NOMO-1 (cell line): ENCODE data around the gene FAM162A.

ENCODE experiments used
- DNase-seq, 2 experiments: peaks; one replicate each; lab custom pipeline; 2025; ENCODE audit not compliant: unreplicated experiment in 2 of 2; lab: John Stamatoyannopoulos, UW

FAM162A gene

GRCh38 chr3:122383771-122384697, at the start of gene FAM162A:
Gene FAM162A, plus strand, starts transcription at chr3:122384182. Its CDS starts 84 bp downstream, at chr3:122384266.
- peak; percentile 96 for DNase-seq

- DNase-seq = no peak
Observed at GRCh38 chr3:122342803-122343202, 41.2 kb upstream of the FAM162A start.

GRCh38 chr3:122343654-122344053, 40.3 kb upstream of the FAM162A start:
- DNase-seq = no peak

- no peak for DNase-seq
Observed at GRCh38 chr3:122349171-122349570, 34.8 kb upstream of the FAM162A start.

- no peak for DNase-seq
Observed at GRCh38 chr3:122350814-122351418, 33.1 kb upstream of the FAM162A start.

GRCh38 chr3:122351612-122352011, 32.4 kb upstream of the FAM162A start:
- no peak for DNase-seq

GRCh38 chr3:122353215-122353614, 30.8 kb upstream of the FAM162A start:
- no peak for DNase-seq

GRCh38 chr3:122353893-122354401, 30.0 kb upstream of the FAM162A start:
- peak in 1 of 2 experiments; percentile 7 for DNase-seq

- DNase-seq = no peak
Observed at GRCh38 chr3:122355612-122356011, 28.4 kb upstream of the FAM162A start.

GRCh38 chr3:122356402-122356801, 27.6 kb upstream of the FAM162A start:
- DNase-seq = peak in 1 of 2 experiments; percentile 15

- DNase-seq = peak; percentile 43 to 77
Observed at GRCh38 chr3:122357828-122358702, 25.9 kb upstream of the FAM162A start.

- no peak for DNase-seq
Observed at GRCh38 chr3:122358703-122359032, 25.3 kb upstream of the FAM162A start.

GRCh38 chr3:122362026-122362425, 22.0 kb upstream of the FAM162A start:
- DNase-seq = no peak

GRCh38 chr3:122364490-122364889, 19.5 kb upstream of the FAM162A start:
- peak in 1 of 2 experiments; percentile 4 for DNase-seq

- no peak for DNase-seq
Observed at GRCh38 chr3:122365073-122365472, 18.9 kb upstream of the FAM162A start.

- peak; percentile 33 to 67 for DNase-seq
Observed at GRCh38 chr3:122365582-122366378, 18.2 kb upstream of the FAM162A start.

GRCh38 chr3:122366379-122366749, 17.6 kb upstream of the FAM162A start:
- DNase-seq = no peak

- no peak for DNase-seq
Observed at GRCh38 chr3:122374034-122374433, 9.9 kb upstream of the FAM162A start.

- no peak for DNase-seq
Observed at GRCh38 chr3:122377975-122378374, 6.0 kb upstream of the FAM162A start.
